Neural cell (in vitro differentiated cells): ENCODE measurements around the gene TKFC. TPM values are rescaled to one million over a fixed set of nuclear protein-coding genes. Genes with fewer than 3 reads are reported as not detected.

ENCODE experiments used
- H2AFZ ChIP-seq: fragments of 200-600, 300-800 bp; sonication (generic), shearing (Covaris generic); 2 replicates; pipeline ENCODE4 v1.6.0; 2014; ENCODE audit warnings: low read depth, mild to moderate bottlenecking, antibody characterized with exemption, low read length, moderate library complexity
- H3F3A ChIP-seq: fragments of 200-600 bp; shearing (Covaris generic); 2 replicates; pipeline ENCODE4 v1.6.1; 2016; ENCODE audit warnings: mild to moderate bottlenecking, moderate library complexity, mixed read lengths, antibody characterized with exemption, low read length; ENCODE audit not compliant: insufficient read depth, poor library complexity, severe bottlenecking
- H3K27ac ChIP-seq: fragments of 200-600, 300-800 bp; sonication (generic), shearing (Covaris generic); 2 replicates; pipeline ENCODE4 v1.5.1; 2014; ENCODE audit warnings: mild to moderate bottlenecking, low read length, moderate library complexity
- H3K27me3 ChIP-seq: fragments of 300-800, 200-600 bp; sonication (generic), shearing (Covaris generic); 2 replicates; pipeline ENCODE4 v1.6.0; 2014; ENCODE audit warnings: mild to moderate bottlenecking, low read depth, low read length, moderate library complexity; ENCODE audit not compliant: insufficient read depth
- H3K36me3 ChIP-seq: fragments of 300-800, 200-600 bp; sonication (generic), shearing (Covaris generic); 2 replicates; pipeline ENCODE4 v1.5.1; 2014; ENCODE audit warnings: mild to moderate bottlenecking, antibody characterized with exemption, low read length, moderate library complexity; ENCODE audit not compliant: insufficient read depth
- H3K4me2 ChIP-seq: fragments of 300-800, 200-600 bp; sonication (generic), shearing (Covaris generic); 2 replicates; pipeline ENCODE4 v1.6.0; 2014; ENCODE audit warnings: mild to moderate bottlenecking, low read length
- H3K4me3 ChIP-seq: fragments of 300-800, 200-600 bp; sonication (generic), shearing (Covaris generic); 2 replicates; pipeline ENCODE4 v1.5.1; 2014; ENCODE audit warnings: mild to moderate bottlenecking, low read length, moderate library complexity
- H3K79me2 ChIP-seq: fragments of 200-600 bp; shearing (Covaris generic); replicated peaks from 2 replicates; pipeline ENCODE4 v1.6.0; 2014; ENCODE audit warnings: mild to moderate bottlenecking, low read length, moderate library complexity; ENCODE audit not compliant: insufficient read depth
- H3K9ac ChIP-seq: fragments of 300-800, 200-600 bp; sonication (generic), shearing (Covaris generic); 2 replicates; pipeline ENCODE4 v1.6.1; 2016; ENCODE audit warnings: mild to moderate bottlenecking, low read length, mixed read lengths
- H3K9me2 ChIP-seq: fragments of 200-600 bp; shearing (Covaris generic); 2 replicates; pipeline ENCODE4 v1.6.1; 2016; ENCODE audit warnings: mild to moderate bottlenecking, low read length, mixed read lengths; ENCODE audit not compliant: insufficient read depth
- H3K9me3 ChIP-seq: fragments of 200-600, 300-800 bp; sonication (generic), shearing (Covaris generic); 2 replicates; pipeline ENCODE4 v1.6.1; 2016; ENCODE audit warnings: mild to moderate bottlenecking, mixed run types, low read length, moderate library complexity, mixed read lengths
- H4K20me1 ChIP-seq: fragments of 200-600 bp; shearing (Covaris generic); 2 replicates; pipeline ENCODE4 v1.6.1; 2016; ENCODE audit warnings: mild to moderate bottlenecking, mixed run types; ENCODE audit not compliant: insufficient read depth
- EP300 ChIP-seq: fragments of 450-650 bp; conservative IDR thresholded peaks from 2 replicates; pipeline ENCODE4 v1.6.1; 2014; ENCODE audit warnings: antibody characterized with exemption, mild to moderate bottlenecking, moderate library complexity; ENCODE audit not compliant: poor library complexity, severe bottlenecking
- EZH2 ChIP-seq: fragments of 200-600, 300-800 bp; shearing (Covaris generic), sonication (generic); IDR thresholded peaks from 2 replicates; pipeline ENCODE4 v1.6.1; 2014; ENCODE audit warnings: antibody characterized with exemption, low read length, borderline replicate concordance, mild to moderate bottlenecking; ENCODE audit not compliant: insufficient read depth, poor library complexity, severe bottlenecking
- MXI1 ChIP-seq: fragments of 450-650 bp; conservative IDR thresholded peaks from 2 replicates; pipeline ENCODE4 v1.6.1; 2014; ENCODE audit warnings: antibody characterized with exemption, mild to moderate bottlenecking; ENCODE audit not compliant: poor library complexity, severe bottlenecking
- POLR2AphosphoS5 ChIP-seq: IDR thresholded peaks from 2 replicates; pipeline ENCODE4 v1.6.1; 2012
- RAD21 ChIP-seq: fragments of 450-650 bp; conservative IDR thresholded peaks from 2 replicates; pipeline ENCODE4 v1.6.1; 2014; ENCODE audit warnings: antibody characterized with exemption, mild to moderate bottlenecking, moderate library complexity
- SMC3 ChIP-seq: fragments of 450-650 bp; conservative IDR thresholded peaks from 2 replicates; pipeline ENCODE4 v1.6.1; 2014; ENCODE audit warnings: antibody characterized with exemption, mild to moderate bottlenecking, moderate library complexity; ENCODE audit not compliant: poor library complexity
- TAF1 ChIP-seq: IDR thresholded peaks from 2 replicates; pipeline ENCODE4 v1.6.1; 2012; ENCODE audit warnings: low read depth
- polyA plus RNA-seq: library from polyadenylated mRNA; depleted of rRNA; stranded (reverse); fragments of >200 nt; gene quantifications from 2 replicates; pipeline ENCODE4 v1.2.3, GENCODE V29; 2014
- TF ChIP-seq, protein P1 (sequence below): IDR thresholded peaks from 2 replicates; pipeline ENCODE4 v1.6.1; 2012; ENCODE audit warnings: borderline replicate concordance
- TF ChIP-seq, protein P2 (sequence below): fragments of 450-650 bp; IDR thresholded peaks from 2 replicates; pipeline ENCODE4 v1.5.1; 2014; ENCODE audit warnings: antibody characterized with exemption, mild to moderate bottlenecking, moderate library complexity; ENCODE audit not compliant: poor library complexity, severe bottlenecking

Gene TKFC
- polyA plus RNA-seq, 1 donor from 2014 or later, result 46.0 TPM

DNA sequence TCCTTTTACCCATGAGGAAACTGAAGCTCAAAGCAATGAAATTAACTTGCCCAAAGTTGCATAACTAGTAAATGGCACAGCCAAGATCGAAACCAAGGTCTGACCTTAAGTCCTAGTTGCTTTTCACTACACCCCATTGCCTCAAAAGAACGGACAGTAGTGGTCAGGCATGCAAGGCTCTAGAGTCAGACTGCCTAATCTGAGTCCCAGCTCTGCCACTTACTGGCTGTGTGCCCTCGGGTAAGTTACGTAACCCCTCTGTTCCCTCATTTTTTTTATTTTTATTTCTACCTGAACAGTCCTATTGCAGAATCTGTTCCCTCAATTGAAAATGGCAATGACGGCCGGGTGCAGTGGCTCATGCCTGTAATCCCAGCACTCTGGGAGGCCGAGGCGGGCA is 19.0 kb downstream of the TKFC start:
- Histone ChIP-seq H3K79me2 (no peaks in the 10 kb centered on the region), H3K4me2 (no peak overlapping the region), H4K20me1 (no peaks in the 10 kb centered on the region), H3K27ac (no peak overlapping the region), H3K27me3 (no peaks in the 10 kb centered on the region), H3K36me3 (no peaks in the 10 kb centered on the region), H3K9ac (no peak overlapping the region), H2AFZ (no peak overlapping the region), H3F3A (no peaks in the 10 kb centered on the region), H3K4me3 (no peak overlapping the region), H3K9me3 (no peaks in the 10 kb centered on the region), H3K9me2 (no peaks in the 10 kb centered on the region)
- TF ChIP-seq EZH2, result no peak
- no peak for TF ChIP-seq POLR2AphosphoS5
- TF ChIP-seq EP300, result no peak
- no peak for TF ChIP-seq SMC3
- no peak for TF ChIP-seq RAD21
- no peak for TF ChIP-seq MXI1
- TF ChIP-seq, protein P1, sequence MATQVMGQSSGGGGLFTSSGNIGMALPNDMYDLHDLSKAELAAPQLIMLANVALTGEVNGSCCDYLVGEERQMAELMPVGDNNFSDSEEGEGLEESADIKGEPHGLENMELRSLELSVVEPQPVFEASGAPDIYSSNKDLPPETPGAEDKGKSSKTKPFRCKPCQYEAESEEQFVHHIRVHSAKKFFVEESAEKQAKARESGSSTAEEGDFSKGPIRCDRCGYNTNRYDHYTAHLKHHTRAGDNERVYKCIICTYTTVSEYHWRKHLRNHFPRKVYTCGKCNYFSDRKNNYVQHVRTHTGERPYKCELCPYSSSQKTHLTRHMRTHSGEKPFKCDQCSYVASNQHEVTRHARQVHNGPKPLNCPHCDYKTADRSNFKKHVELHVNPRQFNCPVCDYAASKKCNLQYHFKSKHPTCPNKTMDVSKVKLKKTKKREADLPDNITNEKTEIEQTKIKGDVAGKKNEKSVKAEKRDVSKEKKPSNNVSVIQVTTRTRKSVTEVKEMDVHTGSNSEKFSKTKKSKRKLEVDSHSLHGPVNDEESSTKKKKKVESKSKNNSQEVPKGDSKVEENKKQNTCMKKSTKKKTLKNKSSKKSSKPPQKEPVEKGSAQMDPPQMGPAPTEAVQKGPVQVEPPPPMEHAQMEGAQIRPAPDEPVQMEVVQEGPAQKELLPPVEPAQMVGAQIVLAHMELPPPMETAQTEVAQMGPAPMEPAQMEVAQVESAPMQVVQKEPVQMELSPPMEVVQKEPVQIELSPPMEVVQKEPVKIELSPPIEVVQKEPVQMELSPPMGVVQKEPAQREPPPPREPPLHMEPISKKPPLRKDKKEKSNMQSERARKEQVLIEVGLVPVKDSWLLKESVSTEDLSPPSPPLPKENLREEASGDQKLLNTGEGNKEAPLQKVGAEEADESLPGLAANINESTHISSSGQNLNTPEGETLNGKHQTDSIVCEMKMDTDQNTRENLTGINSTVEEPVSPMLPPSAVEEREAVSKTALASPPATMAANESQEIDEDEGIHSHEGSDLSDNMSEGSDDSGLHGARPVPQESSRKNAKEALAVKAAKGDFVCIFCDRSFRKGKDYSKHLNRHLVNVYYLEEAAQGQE, result no peak
- TF ChIP-seq TAF1, result no peak
- TF ChIP-seq, protein P2, sequence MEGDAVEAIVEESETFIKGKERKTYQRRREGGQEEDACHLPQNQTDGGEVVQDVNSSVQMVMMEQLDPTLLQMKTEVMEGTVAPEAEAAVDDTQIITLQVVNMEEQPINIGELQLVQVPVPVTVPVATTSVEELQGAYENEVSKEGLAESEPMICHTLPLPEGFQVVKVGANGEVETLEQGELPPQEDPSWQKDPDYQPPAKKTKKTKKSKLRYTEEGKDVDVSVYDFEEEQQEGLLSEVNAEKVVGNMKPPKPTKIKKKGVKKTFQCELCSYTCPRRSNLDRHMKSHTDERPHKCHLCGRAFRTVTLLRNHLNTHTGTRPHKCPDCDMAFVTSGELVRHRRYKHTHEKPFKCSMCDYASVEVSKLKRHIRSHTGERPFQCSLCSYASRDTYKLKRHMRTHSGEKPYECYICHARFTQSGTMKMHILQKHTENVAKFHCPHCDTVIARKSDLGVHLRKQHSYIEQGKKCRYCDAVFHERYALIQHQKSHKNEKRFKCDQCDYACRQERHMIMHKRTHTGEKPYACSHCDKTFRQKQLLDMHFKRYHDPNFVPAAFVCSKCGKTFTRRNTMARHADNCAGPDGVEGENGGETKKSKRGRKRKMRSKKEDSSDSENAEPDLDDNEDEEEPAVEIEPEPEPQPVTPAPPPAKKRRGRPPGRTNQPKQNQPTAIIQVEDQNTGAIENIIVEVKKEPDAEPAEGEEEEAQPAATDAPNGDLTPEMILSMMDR, result no peak

DNA sequence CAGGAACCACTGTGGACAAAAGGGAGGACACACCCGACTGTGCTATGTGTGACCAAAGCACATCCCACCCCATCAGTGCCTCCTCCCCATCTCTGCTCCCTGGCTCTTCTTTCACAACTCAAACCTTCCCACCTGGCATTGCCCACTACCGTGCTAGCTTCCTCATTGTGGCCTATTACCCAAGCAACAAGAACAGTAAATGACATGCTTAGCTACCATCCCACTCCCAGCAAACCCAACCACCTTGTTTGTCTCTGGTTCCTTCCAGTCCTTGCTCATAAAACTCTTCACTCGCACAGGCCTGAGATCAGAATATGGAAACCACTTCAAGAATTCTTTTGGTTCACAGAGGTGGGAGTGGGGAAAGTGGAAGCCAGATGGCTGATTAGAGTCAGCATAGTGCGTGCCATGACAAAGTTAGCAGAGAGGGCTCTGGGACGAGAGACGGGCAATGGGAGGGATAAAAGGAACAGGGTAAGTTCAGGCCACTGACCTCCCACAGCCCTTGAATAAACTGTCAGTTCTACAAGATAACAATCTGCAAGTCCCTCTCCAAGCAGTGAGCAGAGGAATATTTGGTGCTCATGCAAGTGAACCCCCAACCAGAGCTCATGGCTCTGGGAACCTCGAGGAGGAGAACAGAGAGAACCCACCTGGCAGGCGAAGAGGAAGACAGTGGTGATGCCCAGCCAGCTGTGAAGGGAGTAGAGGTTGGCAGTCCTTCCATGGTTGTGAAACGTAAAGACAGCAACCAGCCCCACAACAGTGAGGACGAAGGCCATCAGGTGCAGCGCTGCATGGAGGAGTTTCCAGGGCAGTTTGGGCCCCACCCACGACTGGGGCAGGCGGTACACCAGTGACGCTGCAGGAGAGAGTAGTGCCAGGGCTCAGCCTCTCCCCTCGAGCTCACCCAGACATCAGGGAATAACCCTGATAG is 20.4 kb downstream of the TKFC start:
- Histone ChIP-seq H3K9me3 (no peaks in the 10 kb centered on the region), H3K9ac (no peak overlapping the region), H3K27me3 (no peaks in the 10 kb centered on the region), H3K27ac (no peak overlapping the region), H3K9me2 (no peaks in the 10 kb centered on the region), H4K20me1 (no peaks in the 10 kb centered on the region), H3K4me2 (no peak overlapping the region), H3F3A (no peaks in the 10 kb centered on the region), H2AFZ (no peak overlapping the region), H3K4me3 (no peak overlapping the region), H3K36me3 (no peaks in the 10 kb centered on the region), H3K79me2 (no peaks in the 10 kb centered on the region)
- TF ChIP-seq, protein P2, result no peak
- TF ChIP-seq, protein P1, result no peak
- TF ChIP-seq MXI1 (no peak), EZH2 (no peak), RAD21 (no peak), SMC3 (no peak), POLR2AphosphoS5 (no peak), EP300 (no peak), TAF1 (no peak)
